22Rv1 (cell line): ENCODE results near the gene CROCC2.

ENCODE experiments used
- H3K27ac ChIP-seq: fragments of 450-650 bp; 2 replicates; pipeline ENCODE4 v1.5.1; 2017
- ZFX ChIP-seq: fragments of 450-650 bp; IDR thresholded peaks from 2 replicates; pipeline ENCODE4 v1.6.1; 2017; ENCODE audit warnings: antibody characterized with exemption, borderline replicate concordance
- TF ChIP-seq, protein P1 (sequence below): fragments of 450-650 bp; IDR thresholded peaks from 2 replicates; pipeline ENCODE4 v1.5.1; 2017; ENCODE audit warnings: mild to moderate bottlenecking

CROCC2 gene

DNA sequence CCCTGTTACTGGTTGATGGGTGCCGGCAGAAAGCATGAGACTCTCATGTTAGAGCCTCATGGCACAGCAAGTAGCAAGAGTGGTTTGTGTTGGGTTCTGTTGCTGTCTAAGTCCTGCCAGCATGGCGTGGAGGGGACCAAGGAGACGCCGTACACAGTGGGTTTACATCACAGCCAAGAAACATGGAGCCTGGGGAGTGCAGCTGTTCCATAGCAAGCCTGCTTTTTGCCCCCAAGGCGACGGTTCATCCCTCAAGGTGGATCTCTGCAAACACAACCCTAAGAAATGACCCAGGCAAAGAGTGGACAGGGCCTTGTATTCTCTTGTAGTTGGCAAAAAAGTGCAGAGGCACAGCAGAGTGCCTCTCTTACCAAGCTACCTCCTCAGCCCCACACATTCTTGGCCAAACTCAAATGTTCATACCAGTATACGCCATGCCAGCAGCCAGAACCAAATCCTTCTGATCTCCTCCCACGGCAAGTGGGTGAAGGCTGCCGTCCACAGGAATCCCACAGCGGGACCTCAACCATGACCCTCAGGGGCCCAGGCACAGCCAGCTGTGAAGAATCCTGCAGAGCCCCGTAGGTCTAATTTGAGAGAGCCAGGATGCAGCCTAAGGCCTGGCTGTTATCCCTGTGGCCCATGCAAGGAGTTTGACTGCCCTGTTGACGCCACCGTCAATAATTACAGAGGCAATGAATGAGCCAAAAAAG is 111.2 kb downstream of the CROCC2 start:
- TF ChIP-seq, protein P1, sequence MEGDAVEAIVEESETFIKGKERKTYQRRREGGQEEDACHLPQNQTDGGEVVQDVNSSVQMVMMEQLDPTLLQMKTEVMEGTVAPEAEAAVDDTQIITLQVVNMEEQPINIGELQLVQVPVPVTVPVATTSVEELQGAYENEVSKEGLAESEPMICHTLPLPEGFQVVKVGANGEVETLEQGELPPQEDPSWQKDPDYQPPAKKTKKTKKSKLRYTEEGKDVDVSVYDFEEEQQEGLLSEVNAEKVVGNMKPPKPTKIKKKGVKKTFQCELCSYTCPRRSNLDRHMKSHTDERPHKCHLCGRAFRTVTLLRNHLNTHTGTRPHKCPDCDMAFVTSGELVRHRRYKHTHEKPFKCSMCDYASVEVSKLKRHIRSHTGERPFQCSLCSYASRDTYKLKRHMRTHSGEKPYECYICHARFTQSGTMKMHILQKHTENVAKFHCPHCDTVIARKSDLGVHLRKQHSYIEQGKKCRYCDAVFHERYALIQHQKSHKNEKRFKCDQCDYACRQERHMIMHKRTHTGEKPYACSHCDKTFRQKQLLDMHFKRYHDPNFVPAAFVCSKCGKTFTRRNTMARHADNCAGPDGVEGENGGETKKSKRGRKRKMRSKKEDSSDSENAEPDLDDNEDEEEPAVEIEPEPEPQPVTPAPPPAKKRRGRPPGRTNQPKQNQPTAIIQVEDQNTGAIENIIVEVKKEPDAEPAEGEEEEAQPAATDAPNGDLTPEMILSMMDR = no peak
- no peak for TF ChIP-seq ZFX
- H3K27ac ChIP-seq = no peak overlapping the region

DNA sequence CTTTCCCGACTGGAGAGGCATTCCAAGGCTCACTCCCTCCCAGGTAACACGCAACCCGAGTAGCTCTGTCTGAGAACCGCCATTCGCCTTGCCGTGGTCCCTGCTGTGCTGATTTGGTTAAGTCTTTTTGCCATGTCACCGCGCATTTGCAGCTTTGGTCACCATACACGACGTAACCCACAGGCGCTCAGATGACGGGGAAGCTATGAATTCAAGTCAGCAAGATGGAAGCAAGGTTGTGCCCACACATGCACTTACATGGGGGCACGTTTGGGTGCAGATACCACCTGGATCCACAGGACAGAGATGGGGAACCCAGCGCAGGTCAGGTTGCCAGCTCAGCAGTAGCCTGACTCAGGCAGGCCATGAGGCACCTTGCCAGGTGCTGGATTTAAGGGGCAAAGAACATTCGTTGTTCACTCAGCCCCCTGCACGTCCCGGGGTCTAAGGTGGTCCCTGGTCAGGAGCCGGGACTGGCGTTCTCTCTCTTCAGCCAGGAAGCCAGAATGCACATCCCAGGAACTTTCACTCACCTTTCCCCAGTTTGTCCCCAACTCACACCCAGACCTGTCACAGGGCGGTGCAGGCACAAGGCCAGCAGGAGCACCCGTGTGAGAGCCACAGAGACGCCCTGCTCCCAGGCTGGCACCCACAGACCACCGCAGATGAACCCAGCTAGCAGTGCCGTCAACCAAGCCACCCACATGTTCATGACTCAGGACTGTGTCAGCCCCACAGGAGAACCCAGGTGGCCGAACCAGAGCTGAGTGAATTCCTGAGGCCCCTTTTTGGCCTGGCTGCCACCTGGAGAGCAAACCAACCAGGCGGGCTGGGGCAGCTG is 112.1 kb downstream of the CROCC2 start:
- no peak overlapping the region for H3K27ac ChIP-seq
- no peak for TF ChIP-seq ZFX
- TF ChIP-seq, protein P1 = no peak

DNA sequence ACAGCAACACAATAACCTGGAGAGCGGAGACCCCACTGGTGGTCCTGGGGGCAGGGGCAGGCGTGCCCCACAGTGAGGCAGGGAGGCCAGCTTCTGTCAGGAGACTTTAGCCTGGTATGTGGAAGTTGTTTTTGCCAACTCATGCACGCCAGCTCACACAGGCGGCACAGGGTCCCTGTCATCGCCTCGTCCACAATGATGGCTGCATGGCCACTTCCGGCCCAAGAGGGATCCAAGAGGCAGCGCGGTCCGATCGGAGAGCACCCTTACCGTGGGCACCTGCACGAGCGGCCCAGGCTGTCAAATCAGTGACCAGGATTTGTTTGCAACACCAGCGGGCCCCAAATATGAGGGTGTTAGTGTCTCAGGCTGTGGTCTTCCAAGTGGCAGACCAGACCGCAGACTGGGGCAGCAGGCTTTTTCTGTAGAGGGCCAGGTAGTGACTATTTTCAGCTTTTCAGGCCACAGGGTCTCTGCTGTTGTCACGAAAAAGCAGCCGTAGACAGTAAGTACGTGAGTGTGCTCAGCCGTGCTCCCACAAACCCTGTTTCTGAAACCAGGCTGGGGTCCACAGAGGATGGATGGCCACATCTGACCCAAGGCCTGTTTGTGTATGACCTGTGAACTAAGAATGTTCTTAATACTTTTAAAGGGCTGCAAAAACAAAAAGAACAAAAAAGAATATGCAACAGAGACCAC is 113.5 kb downstream of the CROCC2 start:
- TF ChIP-seq, protein P1 = no peak
- TF ChIP-seq ZFX = no peak
- no peak overlapping the region for H3K27ac ChIP-seq

DNA sequence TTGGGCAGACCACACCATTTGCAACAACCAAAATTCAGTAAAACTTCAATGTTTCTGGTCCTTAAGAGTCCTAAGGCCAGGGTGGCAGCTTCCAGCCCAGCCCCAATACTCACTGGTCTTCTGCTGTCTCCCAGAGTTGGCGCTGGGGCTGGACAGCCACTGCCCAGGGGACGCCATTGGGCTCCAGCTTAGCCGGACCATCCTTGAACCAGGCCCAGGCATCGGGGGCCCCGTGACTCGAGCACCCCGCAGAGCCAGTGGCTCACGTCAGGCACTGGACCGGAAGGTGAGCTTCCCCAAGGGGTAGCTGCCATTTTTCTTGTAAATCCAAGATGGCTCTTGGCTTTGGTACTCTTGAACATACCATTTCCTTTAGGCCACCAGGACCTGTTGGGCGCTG is 114.1 kb downstream of the CROCC2 start:
- no peak overlapping the region for H3K27ac ChIP-seq
- TF ChIP-seq, protein P1 = no peak

DNA sequence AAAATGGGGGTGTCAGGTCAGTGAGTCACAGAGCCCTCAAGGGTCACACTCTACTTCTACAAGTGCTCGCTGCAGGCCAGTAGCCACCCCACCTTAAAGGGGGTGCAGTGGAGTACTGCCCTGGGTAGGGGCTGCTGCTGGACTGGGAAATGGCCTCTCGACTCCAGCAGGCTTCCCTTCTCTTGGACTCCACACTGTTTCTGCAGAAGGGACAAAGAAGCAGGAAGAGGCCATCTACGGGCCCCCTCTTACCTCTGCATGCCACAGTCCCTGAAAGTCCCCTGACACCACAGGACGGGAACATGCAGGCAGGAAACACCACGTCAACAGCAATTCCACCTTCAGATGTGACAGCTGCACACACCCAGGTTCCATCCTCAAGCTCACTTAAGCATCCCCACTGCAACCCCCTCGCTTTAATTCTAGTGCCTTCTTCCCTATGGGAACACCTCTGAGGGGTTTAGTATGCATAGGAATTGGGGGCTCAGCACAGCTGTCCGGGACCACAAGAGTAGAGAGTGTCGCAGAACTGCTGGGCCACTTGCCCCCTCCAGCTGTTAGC is 114.6 kb downstream of the CROCC2 start:
- no peak overlapping the region for H3K27ac ChIP-seq
- TF ChIP-seq, protein P1 = no peak
- no peak for TF ChIP-seq ZFX

DNA sequence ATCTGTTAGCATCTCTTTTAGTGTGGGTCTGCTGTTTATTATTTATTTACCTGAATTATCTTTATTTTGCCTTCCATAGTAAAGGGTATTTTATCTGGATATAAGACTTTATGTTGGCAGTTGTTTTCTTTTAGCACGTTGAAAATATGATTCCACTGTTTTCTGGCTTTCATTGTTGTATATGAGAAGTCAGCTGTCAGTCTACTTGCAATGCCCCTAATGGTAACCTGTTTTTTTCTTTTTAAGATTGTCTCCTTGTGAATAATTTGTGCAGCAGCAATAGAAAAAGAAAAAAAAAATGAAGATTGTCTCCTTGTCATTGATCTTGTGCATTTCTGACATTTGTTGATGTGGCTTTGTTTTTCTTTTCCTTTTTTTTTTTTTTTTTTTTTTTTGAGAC is 119.5 kb downstream of the CROCC2 start:
- TF ChIP-seq, protein P1 = no peak
- TF ChIP-seq ZFX = no peak
- no peak overlapping the region for H3K27ac ChIP-seq
